Coronary artery (tissue), 2 donors: Measurements from ENCODE around the gene ZNF691.

ENCODE experiments used
- DNase-seq: peaks from one replicate; pipeline ENCODE4 v3.0.0-alpha.2; 2017; ENCODE audit warnings: low spot score
- H3K27ac ChIP-seq, 2 donors: fragments of 200-600 bp; sonication (generic); one replicate each; pipeline ENCODE4 v1.5.1; 2016 to 2019
- H3K4me3 ChIP-seq: fragments of 200-600 bp; sonication (generic); 2 replicates; pipeline ENCODE4 v1.5.1; 2016; ENCODE audit warnings: mild to moderate bottlenecking, moderate library complexity
- TF ChIP-seq, protein P1 (sequence below): fragments of 200-600 bp; sonication (generic); IDR thresholded peaks from one replicate; pipeline ENCODE4 v1.5.1; 2019; ENCODE audit warnings: antibody characterized with exemption

The ZNF691 gene

DNA sequence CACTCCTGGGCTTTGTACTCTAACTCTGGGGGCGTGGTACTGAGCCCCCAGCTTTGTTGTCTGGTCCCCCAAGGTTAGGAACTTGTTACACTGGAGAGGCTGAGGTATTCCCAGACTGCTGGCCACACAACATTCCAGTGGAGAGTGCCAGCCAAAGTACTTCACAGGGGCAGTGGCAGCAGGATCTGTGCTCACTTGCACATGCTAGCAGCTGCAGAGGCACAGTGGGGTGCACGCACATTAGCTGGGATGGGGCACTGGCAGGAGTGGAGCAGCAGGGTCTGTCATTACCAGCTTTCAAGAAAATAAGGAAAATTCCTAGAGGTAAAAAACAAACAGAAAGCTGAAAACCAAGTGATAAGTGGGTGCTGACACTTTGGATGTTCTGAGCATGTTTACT, 31.0 kb downstream of the ZNF691 start:
- TF ChIP-seq, protein P1, sequence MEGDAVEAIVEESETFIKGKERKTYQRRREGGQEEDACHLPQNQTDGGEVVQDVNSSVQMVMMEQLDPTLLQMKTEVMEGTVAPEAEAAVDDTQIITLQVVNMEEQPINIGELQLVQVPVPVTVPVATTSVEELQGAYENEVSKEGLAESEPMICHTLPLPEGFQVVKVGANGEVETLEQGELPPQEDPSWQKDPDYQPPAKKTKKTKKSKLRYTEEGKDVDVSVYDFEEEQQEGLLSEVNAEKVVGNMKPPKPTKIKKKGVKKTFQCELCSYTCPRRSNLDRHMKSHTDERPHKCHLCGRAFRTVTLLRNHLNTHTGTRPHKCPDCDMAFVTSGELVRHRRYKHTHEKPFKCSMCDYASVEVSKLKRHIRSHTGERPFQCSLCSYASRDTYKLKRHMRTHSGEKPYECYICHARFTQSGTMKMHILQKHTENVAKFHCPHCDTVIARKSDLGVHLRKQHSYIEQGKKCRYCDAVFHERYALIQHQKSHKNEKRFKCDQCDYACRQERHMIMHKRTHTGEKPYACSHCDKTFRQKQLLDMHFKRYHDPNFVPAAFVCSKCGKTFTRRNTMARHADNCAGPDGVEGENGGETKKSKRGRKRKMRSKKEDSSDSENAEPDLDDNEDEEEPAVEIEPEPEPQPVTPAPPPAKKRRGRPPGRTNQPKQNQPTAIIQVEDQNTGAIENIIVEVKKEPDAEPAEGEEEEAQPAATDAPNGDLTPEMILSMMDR, result no peak
- DNase-seq, result no peak
- H3K4me3 ChIP-seq, result no peak overlapping the region
- H3K27ac ChIP-seq, result no peak overlapping the region

DNA sequence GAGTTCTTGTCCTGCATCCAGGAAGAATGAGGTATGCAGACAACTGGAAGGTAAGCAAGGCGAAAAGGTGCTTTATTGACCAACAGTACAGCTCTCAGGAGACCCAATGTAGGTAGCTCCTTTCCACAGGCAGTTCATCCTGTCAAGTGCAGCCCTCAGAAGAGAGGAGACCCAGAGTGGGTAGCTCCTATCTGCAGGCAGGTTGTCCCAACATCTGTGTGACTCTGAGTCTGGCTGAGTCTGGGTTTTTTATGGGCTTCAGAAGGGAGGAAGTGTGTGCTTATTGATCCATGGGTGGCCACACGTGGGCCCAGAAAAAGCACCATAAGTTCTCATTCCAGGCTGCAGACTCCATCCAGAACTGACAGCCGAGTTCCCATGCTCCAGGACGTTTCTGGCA, 34.0 kb downstream of the ZNF691 start:
- TF ChIP-seq, protein P1, result no peak
- DNase-seq, result no peak
- Histone ChIP-seq H3K4me3 (no peak overlapping the region), H3K27ac (no peak overlapping the region)

DNA sequence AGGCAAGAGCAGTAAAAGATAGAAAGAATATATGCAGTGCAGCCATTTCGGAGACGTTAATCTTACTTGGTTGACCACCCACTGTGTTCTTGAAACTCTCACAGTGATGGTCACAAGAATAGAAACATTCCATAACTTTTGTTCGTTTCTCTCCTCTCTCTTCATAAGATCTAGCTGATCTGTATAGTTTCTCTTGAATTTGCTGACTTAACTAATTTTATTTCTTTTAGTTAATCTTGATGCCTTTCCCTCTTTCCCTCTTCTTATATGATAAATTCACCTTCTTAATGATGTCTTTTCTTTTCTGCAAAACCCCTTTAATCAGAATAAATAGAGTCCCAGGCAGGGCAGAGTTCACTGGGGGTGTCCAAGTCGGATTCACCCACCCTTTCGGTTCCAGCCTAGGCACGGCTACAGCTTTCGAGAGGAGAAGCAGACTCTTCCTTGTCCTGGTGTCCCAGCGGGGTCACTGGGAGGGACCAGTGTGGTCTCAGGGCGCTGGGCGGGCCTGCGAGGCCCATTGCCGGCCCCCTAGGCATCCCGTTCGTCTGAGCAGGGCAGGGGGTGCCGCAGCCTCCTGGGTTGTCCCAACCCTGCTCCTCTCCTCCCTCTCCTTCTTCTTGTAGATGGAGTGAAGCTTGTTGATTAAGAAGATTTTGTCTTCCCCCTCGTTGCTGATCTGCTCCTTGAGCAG, 39.8 kb downstream of the ZNF691 start:
- DNase-seq, result no peak
- Histone ChIP-seq H3K27ac (no peak overlapping the region), H3K4me3 (no peak overlapping the region)
- TF ChIP-seq, protein P1, result no peak

DNA sequence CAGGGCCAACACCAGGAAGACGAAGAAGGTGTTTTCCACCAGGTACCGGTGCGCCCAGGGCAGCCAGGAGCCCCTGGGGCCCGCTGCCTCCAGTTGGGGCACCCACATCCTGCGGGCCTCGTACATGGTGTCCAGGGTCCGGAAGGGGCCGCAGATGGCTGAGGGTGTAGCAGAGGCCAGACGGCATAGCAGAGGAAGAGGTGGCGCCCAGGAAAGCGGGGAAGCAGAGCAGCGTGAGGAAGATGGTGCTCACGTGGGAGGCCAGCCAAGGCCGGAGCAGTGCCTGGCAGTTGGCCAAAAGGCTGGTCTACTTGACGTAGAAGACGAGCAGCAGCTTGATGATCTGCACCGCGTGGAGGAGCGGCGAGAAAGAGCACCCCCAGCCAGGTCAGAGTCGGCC, 40.4 kb downstream of the ZNF691 start:
- DNase-seq, result no peak

DNA sequence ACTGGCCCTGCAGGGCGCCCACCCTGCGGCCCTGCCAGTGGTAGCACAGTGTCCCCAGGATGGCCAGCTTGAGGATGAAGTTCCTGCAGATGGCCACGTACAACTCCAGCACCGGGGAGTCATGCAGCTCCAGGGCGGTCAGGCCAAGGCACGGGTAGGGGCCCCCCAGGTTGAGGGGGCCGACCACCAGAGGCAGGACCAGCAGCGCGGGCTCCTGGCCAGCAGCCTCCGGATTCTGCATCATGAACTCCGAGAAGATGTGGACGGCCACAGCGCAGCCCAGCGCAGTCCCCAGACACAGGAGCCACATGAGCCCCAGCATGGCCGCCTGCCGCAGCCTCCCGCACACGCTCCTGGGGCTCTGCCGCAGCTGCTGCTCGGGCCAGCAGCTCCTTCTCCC, 41.0 kb downstream of the ZNF691 start:
- no peak for DNase-seq
- TF ChIP-seq, protein P1, result no peak
- no peak overlapping the region for H3K4me3 ChIP-seq
- no peak overlapping the region for H3K27ac ChIP-seq

More for the DNA sequence above, 40.4 kb downstream of the ZNF691 start:
- Histone ChIP-seq H3K27ac (no peak overlapping the region), H3K4me3 (no peak overlapping the region)
- TF ChIP-seq, protein P1, result no peak

DNA sequence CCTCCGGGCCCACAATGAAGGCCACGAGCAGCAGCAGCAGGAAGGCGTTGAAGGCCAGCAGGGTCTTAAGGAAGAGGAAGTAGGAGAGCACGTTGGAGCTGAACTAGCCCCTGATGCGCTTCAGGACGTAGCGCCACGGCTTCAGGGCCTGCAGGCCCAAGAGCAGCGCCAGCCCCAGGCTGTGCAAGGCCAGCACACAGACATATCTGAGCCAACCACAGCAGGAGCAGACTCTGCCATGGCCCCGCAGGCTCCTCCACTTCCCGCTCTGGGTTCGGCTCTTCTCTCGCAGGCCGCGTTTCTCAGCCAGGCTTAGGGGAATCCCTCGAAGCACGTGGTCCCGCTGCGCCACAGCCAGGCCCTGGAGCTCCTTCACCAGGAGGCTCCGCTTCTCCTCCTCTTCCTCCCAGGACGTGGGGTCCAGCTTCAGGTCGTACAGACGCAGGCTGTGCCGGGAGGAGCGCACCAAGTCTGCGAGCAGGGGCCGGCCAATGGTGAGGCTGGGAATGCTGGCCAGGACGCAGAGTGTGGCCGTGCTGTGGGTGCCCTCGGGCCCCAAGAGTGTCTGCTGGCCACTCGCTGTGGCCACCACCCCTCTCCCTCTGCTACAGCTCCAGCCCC, 41.7 kb downstream of the ZNF691 start:
- DNase-seq, result no peak
- Histone ChIP-seq H3K4me3 (no peak overlapping the region), H3K27ac (no peak overlapping the region)
- TF ChIP-seq, protein P1, result no peak

DNA sequence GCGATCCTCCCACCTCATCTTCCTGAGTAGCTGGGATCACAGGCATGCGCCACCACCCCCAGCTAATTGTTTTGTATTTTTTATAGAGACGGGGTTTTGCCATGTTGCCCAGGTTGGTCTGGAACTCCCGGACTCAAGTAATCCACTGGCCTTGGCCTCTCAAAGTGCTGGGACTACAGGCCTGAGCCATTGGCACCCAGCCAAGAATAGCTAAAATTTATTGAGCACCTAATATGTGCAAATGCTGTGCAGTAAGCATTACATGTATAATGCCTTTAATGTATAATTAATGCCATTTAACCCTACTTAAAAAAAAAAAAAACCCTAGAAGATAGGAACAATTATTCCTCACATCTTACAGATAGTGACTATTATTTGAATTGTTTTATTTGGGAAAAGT, 42.9 kb downstream of the ZNF691 start:
- Histone ChIP-seq H3K27ac (no peak overlapping the region), H3K4me3 (no peak overlapping the region)
- DNase-seq, result no peak

More for the DNA sequence above, 42.9 kb downstream of the ZNF691 start:
- TF ChIP-seq, protein P1, result no peak
